ENCODE data around the gene PAK6. TPM values are rescaled to one million over a fixed set of nuclear protein-coding genes. Genes with fewer than 3 reads are reported as not detected.

Gene PAK6
- polyA plus RNA-seq (2011; rRNA removed) = 0.08 and 0.16 TPM in 2 replicates
- 0.03 and 0.04 TPM in 2 replicates for polyA plus RNA-seq (2012; cell fraction: cytosol; rRNA removed)
- 0.10 and 0.22 TPM in 2 replicates for polyA plus RNA-seq (2012; cell fraction: nucleus; rRNA removed)
- polyA plus RNA-seq (2017; fragmentation: RNase III; extraction: RNeasy Plus Mini Kit Qiagen cat#74134 plus additional on column Dnase treatment) = 0.05 to 0.12 TPM (median 0.10 TPM) in 3 replicates
- 0.08 TPM in 1 of 2 replicates, not detected in the other for polyA minus RNA-seq (2011; rRNA and poly(A)+ RNA removed)

- FAIRE-seq (no peak), ATAC-seq (peak; percentile 83 to 92), DNase-seq (ENCODE audit: low read depth in 1 of 2, low spot score in 1 of 2) (peak; percentile 30 to 73)
- WGBS (ENCODE audit: missing lambda C conversion rate) = 28% methylated on average over 13 of the region's 39 CpGs
- H3K4me2 ChIP-seq = peak within 1 kb of the TSS; percentile 97
- peak within 1 kb of the TSS; percentile 69 to 83 for H3K27ac ChIP-seq
- H3K4me3 ChIP-seq = peak within 1 kb of the TSS; percentile 46
- no peaks in the 10 kb centered on the region for H3K9me3 ChIP-seq
- peaks cover 9% of the 10 kb centered on the region for H3K4me1 ChIP-seq
- ChIA-PET CTCF (interaction anchor here (0.9 to 16.4 kb wide), 12 partner anchors 12 to 193 kb away, joined by 3 to 144 read pairs (median 4); no protein-coding TSS in a partner anchor), POLR2A (interaction anchor here (0.6 kb wide), 1 partner anchor 28 kb away, joined by 3 read pairs; no protein-coding TSS in a partner anchor)
- 0 out of 2 replicates have a peak, but pooled peaks have one; percentile 32 for TF ChIP-seq FOSL2 (IDR thresholded peaks at IDR 0.05)
- TF ChIP-seq FOSL2 (CRISPR knock-in tag; IDR thresholded peaks at IDR 0.05) = peak; percentile 66; the same call in 1 of the 2 replicates
- TF ChIP-seq REST (IDR thresholded peaks at IDR 0.05) = no peak
These were observed at the start of gene PAK6 for GRCh38 chr15:40238532-40239403. Gene PAK6 (plus strand): TSS chr15:40239063. CDS start chr15:40264786, 25,723 bp downstream.

- H3K27ac ChIP-seq = peak overlapping the region; percentile 27 to 53; a peak in 2 of 6 replicates
- H3K9me3 ChIP-seq = no peaks in the 10 kb centered on the region
- ATAC-seq (no peak), FAIRE-seq (no peak), DNase-seq (ENCODE audit: low read depth in 1 of 2, low spot score in 1 of 2) (peak; percentile 3 to 16)
- ChIA-PET CTCF (interaction anchor here (0.6 to 1.0 kb wide), 3 partner anchors 81 to 163 kb away, joined by 3 to 5 read pairs (median 3); no protein-coding TSS in a partner anchor), POLR2A (no interaction called here)
- peaks cover 6% of the 10 kb centered on the region; the same call in 1 of the 3 replicates for H3K4me1 ChIP-seq
- no peak overlapping the region for H3K4me2 ChIP-seq
- H3K4me3 ChIP-seq = no peak overlapping the region
- 83% methylated on average over 6 of the region's 6 CpGs for WGBS (ENCODE audit: missing lambda C conversion rate)
- TF ChIP-seq JUNB (IDR thresholded peaks at IDR 0.05) = 0 out of 2 replicates have a peak, but pooled peaks have one; percentile 23
- no peak for TF ChIP-seq NFE2L2 (conservative IDR thresholded peaks at IDR 0.05; ENCODE audit: low read length)
- TF ChIP-seq POLR2A (IDR thresholded peaks at IDR 0.05; ENCODE audit: low read length) = no peak
- no peak for TF ChIP-seq KDM5A (IDR thresholded peaks at IDR 0.05)
- TF ChIP-seq FOSL2 (IDR thresholded peaks at IDR 0.05) = 0 out of 2 replicates have a peak, but pooled peaks have one; percentile 22
- peak; percentile 53 for TF ChIP-seq FOSL2 (CRISPR knock-in tag; IDR thresholded peaks at IDR 0.05)
These were observed 48.3 kb upstream of the PAK6 start for GRCh38 chr15:40190591-40190990.

GRCh38 chr15:40192942-40193341, 45.9 kb upstream of the PAK6 start:
- 91% methylated on average over 1 of the region's 1 CpG for WGBS (ENCODE audit: missing lambda C conversion rate)
- no peak for DNase-seq (ENCODE audit: low read depth in 1 of 2, low spot score in 1 of 2)
- CTCF ChIA-PET = interaction anchor here (0.6 to 1.7 kb wide), 4 partner anchors 19 to 436 kb away, joined by 3 to 4 read pairs (median 3); no protein-coding TSS in a partner anchor

DNA sequence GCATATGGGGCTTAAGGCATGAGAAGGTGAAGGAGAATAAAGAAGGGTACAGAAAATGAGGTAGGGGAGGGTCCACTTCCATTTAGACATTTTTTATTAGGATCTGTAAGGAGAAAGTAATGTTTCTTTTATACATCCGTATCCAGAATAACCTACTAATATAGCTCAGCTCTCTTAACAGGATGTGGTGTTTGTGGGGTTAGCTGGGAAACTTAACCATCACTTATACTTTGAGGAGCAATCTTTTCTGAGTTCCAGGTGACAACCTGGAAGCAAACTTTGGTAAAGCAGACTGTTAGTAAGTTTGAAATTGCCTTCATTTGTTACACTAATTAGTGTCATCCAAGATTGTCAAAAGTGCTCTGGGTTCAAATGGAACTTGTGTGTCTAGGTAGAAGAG, 41.4 kb upstream of the PAK6 start:
- 97% methylated on average over 1 of the region's 1 CpG for WGBS (ENCODE audit: missing lambda C conversion rate)
- H3K9me3 ChIP-seq = no peaks in the 10 kb centered on the region
- FAIRE-seq (no peak), DNase-seq (ENCODE audit: low read depth in 1 of 2, low spot score in 1 of 2) (no peak), ATAC-seq (no peak)
- no peaks in the 10 kb centered on the region for H3K4me1 ChIP-seq
- H3K4me3 ChIP-seq = no peak overlapping the region
- POLR2A ChIA-PET = no interaction called here
- no peak overlapping the region for H3K4me2 ChIP-seq
- H3K27ac ChIP-seq = no peak overlapping the region
- CTCF ChIA-PET = interaction anchor here (1.3 to 29.0 kb wide), 3 partner anchors 13 to 152 kb away, joined by 3 to 658 read pairs (median 9); no protein-coding TSS in a partner anchor
- TF ChIP-seq PHF8 (IDR thresholded peaks at IDR 0.05; ENCODE audit: borderline replicate concordance, low read depth) = no peak
- TF ChIP-seq, protein P1, sequence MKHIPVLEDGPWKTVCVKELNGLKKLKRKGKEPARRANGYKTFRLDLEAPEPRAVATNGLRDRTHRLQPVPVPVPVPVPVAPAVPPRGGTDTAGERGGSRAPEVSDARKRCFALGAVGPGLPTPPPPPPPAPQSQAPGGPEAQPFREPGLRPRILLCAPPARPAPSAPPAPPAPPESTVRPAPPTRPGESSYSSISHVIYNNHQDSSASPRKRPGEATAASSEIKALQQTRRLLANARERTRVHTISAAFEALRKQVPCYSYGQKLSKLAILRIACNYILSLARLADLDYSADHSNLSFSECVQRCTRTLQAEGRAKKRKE (CRISPR knock-in tag; IDR thresholded peaks at IDR 0.05; ENCODE audit: low read depth) = no peak
- no peak for TF ChIP-seq CEBPB (IDR thresholded peaks at IDR 0.05)
- no peak for TF ChIP-seq ZC3H11A (IDR thresholded peaks at IDR 0.05)
- TF ChIP-seq CBX2 (IDR thresholded peaks at IDR 0.05; ENCODE audit: borderline replicate concordance, low read depth) = no peak
- TF ChIP-seq TP53 (CRISPR knock-in tag; IDR thresholded peaks at IDR 0.05) = no peak
- no peak for TF ChIP-seq JUN (IDR thresholded peaks at IDR 0.05)
- TF ChIP-seq ELK1 (IDR thresholded peaks at IDR 0.05; ENCODE audit: low read depth, low read length) = no peak
- no peak for TF ChIP-seq NR3C1 (IDR thresholded peaks at IDR 0.05)
- TF ChIP-seq GATA3 (IDR thresholded peaks at IDR 0.05; ENCODE audit: borderline replicate concordance) = no peak
- TF ChIP-seq HEYL (CRISPR knock-in tag; IDR thresholded peaks at IDR 0.05) = no peak
- TF ChIP-seq CBX8 (IDR thresholded peaks at IDR 0.05) = no peak
- TF ChIP-seq HOXB13 (CRISPR knock-in tag; IDR thresholded peaks at IDR 0.05; ENCODE audit: low read depth) = no peak
- TF ChIP-seq JUNB (IDR thresholded peaks at IDR 0.05) = no peak

More at GRCh38 chr15:40192942-40193341, 45.9 kb upstream of the PAK6 start:
- TF ChIP-seq EHF (CRISPR knock-in tag; IDR thresholded peaks at IDR 0.05) = no peak
- no peak for TF ChIP-seq GATA3 (IDR thresholded peaks at IDR 0.05; ENCODE audit: borderline replicate concordance)
- TF ChIP-seq RCOR1 (IDR thresholded peaks at IDR 0.05; ENCODE audit: low read depth, low read length) = no peak
- no peak for TF ChIP-seq ESRRA (IDR thresholded peaks at IDR 0.05; ENCODE audit: borderline replicate concordance, low read length)
- TF ChIP-seq CHD4 (IDR thresholded peaks at IDR 0.05; ENCODE audit: borderline replicate concordance) = no peak
- no peak for TF ChIP-seq POLR2A (IDR thresholded peaks at IDR 0.05; ENCODE audit: low read length)
- TF ChIP-seq HOXB5 (CRISPR knock-in tag; IDR thresholded peaks at IDR 0.05) = no peak
- Histone ChIP-seq H3K4me2 (no peak overlapping the region), H3K4me1 (peaks cover 6% of the 10 kb centered on the region; the same call in 1 of the 3 replicates), H3K9me3 (no peaks in the 10 kb centered on the region), H3K27ac (no peak overlapping the region), H3K4me3 (no peak overlapping the region)
- POLR2A ChIA-PET = interaction anchor here (0.7 kb wide), 2 partner anchors 17 to 67 kb away, joined by 4 to 5 read pairs; no protein-coding TSS in a partner anchor
- no peak for ATAC-seq
- FAIRE-seq = no peak
